Measurements from ENCODE around the gene YJEFN3. TPM values are rescaled to one million over a fixed set of nuclear protein-coding genes. Genes with fewer than 3 reads are reported as not detected.

YJEFN3 gene
- total RNA-seq, 1 donor: 0.43 TPM

DNA sequence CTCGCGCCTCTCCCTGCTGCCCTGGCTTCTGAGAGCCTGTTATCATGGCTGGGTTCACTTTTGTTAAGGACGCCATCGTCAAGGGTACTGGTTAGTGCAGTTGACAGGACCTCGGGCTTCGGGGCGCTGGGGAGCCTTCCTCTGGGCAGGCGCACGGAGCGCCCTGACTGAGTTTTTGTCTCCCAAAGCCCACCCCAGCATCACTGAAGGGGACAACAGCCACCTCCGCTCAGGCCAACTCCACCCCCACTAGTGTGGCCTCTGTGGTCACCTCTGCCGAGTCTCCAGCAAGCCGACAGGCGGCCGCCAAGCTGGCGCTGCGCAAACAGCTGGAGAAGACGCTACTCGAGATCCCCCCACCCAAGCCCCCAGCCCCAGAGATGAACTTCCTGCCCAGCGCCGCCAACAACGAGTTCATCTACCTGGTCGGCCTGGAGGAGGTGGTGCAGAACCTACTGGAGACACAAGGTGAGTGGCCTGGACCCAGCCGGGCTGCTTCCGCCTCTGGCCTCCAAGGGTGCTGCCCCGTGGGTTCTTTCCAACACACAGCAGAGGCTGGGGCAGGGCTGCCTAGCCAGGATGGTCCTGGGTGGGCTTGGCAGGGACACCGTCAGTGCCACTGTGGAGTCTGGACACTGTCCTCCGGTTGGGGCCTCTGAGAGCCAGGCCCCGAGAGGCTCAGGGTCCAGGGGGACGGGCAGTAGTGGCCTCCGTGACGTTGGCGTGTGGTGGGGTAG lies 30.3 kb upstream of the YJEFN3 start:
- no peak for DNase-seq (ENCODE audit: low read depth)
- TF ChIP-seq CTCF (IDR thresholded peaks at IDR 0.05; ENCODE audit: insufficient read depth, low read depth, low read length): no peak
- no peak overlapping the region for H3K4me3 ChIP-seq (ENCODE audit: low read depth, low read length)

DNA sequence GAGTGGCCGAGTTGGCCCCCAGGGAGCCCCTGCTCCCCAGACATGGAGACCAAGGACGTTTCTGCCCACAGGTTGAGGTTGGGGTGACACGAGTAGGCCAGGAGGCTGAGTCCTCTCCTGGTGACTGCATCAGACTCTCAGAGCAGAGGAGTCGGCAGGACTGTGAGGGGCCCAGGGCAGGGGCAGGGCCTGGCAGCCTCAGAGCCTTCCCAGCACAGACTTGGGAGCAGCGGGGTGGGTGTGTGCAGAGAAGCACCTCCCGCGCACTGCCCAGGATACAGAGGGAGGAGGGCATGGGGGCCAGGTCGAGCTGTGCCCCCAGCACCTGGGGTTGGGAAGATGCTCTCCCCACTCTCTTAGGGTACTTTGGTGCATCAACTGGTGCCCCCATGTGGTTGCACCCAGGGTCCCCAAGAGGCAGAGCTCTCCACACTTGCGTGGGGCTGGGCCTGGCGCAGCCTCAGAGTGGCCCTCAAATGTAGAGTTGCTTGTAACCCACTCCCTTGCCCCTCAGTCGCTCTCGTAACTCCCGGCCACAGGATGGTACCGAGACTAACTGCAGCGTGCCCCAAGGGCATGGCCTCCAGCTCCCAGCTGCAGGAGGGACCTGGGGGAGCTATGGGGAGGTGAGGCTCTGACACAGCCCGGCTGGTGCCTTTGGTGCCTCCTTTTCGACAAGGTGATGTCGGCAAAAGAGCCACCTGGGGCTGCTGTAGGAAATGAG lies 29.3 kb upstream of the YJEFN3 start:
- TF ChIP-seq CTCF (IDR thresholded peaks at IDR 0.05; ENCODE audit: insufficient read depth, low read depth, low read length): no peak
- DNase-seq (ENCODE audit: low read depth): no peak
- no peak overlapping the region for H3K4me3 ChIP-seq (ENCODE audit: low read depth, low read length)

GRCh38 chr19:19500975-19501644 lies 27.6 kb upstream of the YJEFN3 start:
- no peak for DNase-seq (ENCODE audit: low read depth)
- TF ChIP-seq CTCF (IDR thresholded peaks at IDR 0.05; ENCODE audit: insufficient read depth, low read depth, low read length): no peak
- H3K4me3 ChIP-seq (ENCODE audit: low read depth, low read length): no peak overlapping the region

DNA sequence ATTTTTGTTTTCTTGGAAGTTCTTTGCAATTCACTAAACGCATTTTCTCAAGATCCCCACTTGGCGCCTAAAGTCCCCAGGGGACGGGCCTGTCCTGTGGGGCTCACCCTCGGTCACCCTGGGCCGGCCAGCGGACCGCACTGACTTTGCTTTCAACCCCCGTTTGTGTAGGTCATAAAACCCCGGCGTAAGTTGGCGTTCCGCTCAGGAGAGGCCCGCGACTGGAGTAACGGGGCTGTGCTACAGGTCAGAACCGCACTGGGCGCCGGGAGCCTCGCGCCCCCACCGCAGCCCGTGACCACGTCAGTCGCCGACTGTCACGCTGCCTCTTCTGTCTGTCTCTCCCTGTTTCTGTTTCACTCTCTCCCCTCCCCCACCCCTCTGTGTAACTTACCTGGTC lies 26.9 kb upstream of the YJEFN3 start:
- no peak overlapping the region for H3K4me3 ChIP-seq (ENCODE audit: low read depth, low read length)
- no peak for DNase-seq (ENCODE audit: low read depth)
- no peak for TF ChIP-seq CTCF (IDR thresholded peaks at IDR 0.05; ENCODE audit: insufficient read depth, low read depth, low read length)

- H3K4me3 ChIP-seq (ENCODE audit: low read depth, low read length): no peak overlapping the region
- no peak for DNase-seq (ENCODE audit: low read depth)
- TF ChIP-seq CTCF (IDR thresholded peaks at IDR 0.05; ENCODE audit: insufficient read depth, low read depth, low read length): no peak
Observed at GRCh38 chr19:19502281-19502680, 26.4 kb upstream of the YJEFN3 start.

DNA sequence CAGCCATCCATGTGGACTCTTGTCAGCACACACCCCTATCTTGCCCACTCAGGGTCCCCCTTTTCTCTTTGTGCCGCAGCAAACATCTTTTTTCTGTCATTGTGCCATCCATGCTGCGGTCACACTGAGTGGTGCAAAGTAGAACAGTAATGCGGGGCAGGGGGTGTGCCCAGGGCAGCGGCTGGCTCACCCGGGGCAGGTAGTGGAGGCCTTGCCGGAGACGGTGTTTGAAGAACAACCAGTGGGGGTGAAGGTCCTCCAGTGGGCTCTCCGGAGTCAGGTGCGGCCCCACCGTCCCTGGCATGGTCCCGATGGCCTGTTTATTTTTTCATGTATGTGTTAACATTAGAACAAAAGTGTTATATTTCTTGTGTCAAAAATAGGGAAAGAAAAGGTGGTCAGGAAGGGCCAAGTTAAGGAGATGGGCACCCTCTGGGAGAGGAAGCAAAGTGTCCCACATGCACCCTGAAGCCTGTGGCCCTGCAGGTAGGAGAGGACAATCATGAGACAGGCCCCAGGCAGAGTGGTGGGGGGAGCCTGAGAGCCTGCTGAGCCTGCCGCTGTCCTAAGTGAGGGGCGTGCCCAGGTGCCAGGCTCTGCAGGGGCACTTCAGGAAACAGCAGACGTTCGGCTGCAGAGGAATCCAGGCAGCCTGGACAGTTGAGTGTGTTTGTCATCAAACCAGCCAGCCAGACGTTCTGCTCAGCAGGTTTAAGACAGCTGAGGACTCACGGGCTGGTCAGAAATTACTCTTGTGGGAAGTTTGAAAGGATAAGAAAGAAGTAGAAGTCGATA lies 25.7 kb upstream of the YJEFN3 start:
- DNase-seq (ENCODE audit: low read depth): no peak
- no peak for TF ChIP-seq CTCF (IDR thresholded peaks at IDR 0.05; ENCODE audit: insufficient read depth, low read depth, low read length)
- no peak overlapping the region for H3K4me3 ChIP-seq (ENCODE audit: low read depth, low read length)
